Mammary epithelial cell (primary cell): ENCODE results near the gene TRIM73.
"Not testable (repeated sequence)": the region's sequence is repeated elsewhere in the genome, so short reads cannot be mapped to it uniquely, and the experiment has no call there.

Source experiments
- EZH2 ChIP-seq: IDR thresholded peaks from 2 replicates; pipeline ENCODE4 v1.6.1; 2012; ENCODE audit warnings: low read length, inconsistent platforms, borderline replicate concordance
- TF ChIP-seq, protein P1 (sequence below), 2 donors: IDR thresholded peaks in 1 of 2; conservative IDR thresholded peaks in 1 of 2; 2 replicates each; pipeline ENCODE4 v1.5.1; 2011 to 2012; ENCODE audit warnings: inconsistent platforms in 2 of 2, low read length in 2 of 2, mild to moderate bottlenecking in 2 of 2, control low read depth in 1 of 2, low read depth in 1 of 2; ENCODE audit not compliant: insufficient read depth in 1 of 2; ENCODE audit errors: extremely low read depth in 1 of 2

GRCh38 chr7:75421798-75422710, 26.6 kb downstream of the TRIM73 start:
- TF ChIP-seq EZH2 = not testable (repeated sequence)
- TF ChIP-seq, protein P1, sequence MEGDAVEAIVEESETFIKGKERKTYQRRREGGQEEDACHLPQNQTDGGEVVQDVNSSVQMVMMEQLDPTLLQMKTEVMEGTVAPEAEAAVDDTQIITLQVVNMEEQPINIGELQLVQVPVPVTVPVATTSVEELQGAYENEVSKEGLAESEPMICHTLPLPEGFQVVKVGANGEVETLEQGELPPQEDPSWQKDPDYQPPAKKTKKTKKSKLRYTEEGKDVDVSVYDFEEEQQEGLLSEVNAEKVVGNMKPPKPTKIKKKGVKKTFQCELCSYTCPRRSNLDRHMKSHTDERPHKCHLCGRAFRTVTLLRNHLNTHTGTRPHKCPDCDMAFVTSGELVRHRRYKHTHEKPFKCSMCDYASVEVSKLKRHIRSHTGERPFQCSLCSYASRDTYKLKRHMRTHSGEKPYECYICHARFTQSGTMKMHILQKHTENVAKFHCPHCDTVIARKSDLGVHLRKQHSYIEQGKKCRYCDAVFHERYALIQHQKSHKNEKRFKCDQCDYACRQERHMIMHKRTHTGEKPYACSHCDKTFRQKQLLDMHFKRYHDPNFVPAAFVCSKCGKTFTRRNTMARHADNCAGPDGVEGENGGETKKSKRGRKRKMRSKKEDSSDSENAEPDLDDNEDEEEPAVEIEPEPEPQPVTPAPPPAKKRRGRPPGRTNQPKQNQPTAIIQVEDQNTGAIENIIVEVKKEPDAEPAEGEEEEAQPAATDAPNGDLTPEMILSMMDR (conservative IDR thresholded peaks at IDR 0.05 in 1 of 2, IDR thresholded peaks at IDR 0.05 in 1 of 2; ENCODE audit: extremely low read depth in 1 of 2, insufficient read depth in 1 of 2, low read depth in 1 of 2, low read length in 2 of 2) = not testable (repeated sequence)
